HepG2 (cell line): ENCODE data around the gene SLC22A31. TPM values are rescaled to one million over a fixed set of nuclear protein-coding genes. Genes with fewer than 3 reads are reported as not detected.

ENCODE experiments used
- ASH2L ChIP-seq: fragments of 300-600, 200-600 bp; sonication (generic); IDR thresholded peaks from 2 replicates; pipeline ENCODE4 v1.7.0; 2017; ENCODE audit warnings: low read depth, mild to moderate bottlenecking, moderate library complexity, mixed read lengths, low read length; ENCODE audit not compliant: insufficient read length
- ATAD3A ChIP-seq: sonication (generic); formaldehyde crosslinking; IDR thresholded peaks from 2 replicates; pipeline ENCODE4 v1.4.0; 2020; ENCODE audit warnings: missing genetic modification reagents
- CBFB ChIP-seq: sonication (generic); formaldehyde crosslinking; IDR thresholded peaks from 2 replicates; pipeline ENCODE4 v1.4.0; 2020; ENCODE audit warnings: missing genetic modification reagents
- CEBPZ ChIP-seq: IDR thresholded peaks from 2 replicates; pipeline ENCODE4 v1.6.1; 2012; ENCODE audit warnings: low read length, improper control_type of control experiment
- MATR3 ChIP-seq: sonication (generic); formaldehyde crosslinking; IDR thresholded peaks from 2 replicates; pipeline ENCODE4 v1.4.0; 2020; ENCODE audit warnings: missing genetic modification reagents
- MYPOP ChIP-seq: sonication (generic); formaldehyde crosslinking; IDR thresholded peaks from 2 replicates; pipeline ENCODE4 v1.8.1; 2023; ENCODE audit warnings: mild to moderate bottlenecking, moderate library complexity, missing genetic modification reagents
- RAD21 ChIP-seq: fragments of 450-650 bp; formaldehyde crosslinking; IDR thresholded peaks from 2 replicates; pipeline ENCODE4 v1.5.0; 2020; ENCODE audit warnings: mild to moderate bottlenecking
- RBM39 ChIP-seq: fragments of 200-400 bp; formaldehyde crosslinking; IDR thresholded peaks from one replicate; pipeline ENCODE4 v1.6.1; 2018; ENCODE audit warnings: antibody characterized with exemption, mild to moderate bottlenecking, low read depth, low read length; ENCODE audit not compliant: poor library complexity, severe bottlenecking
- RELA ChIP-seq: sonication (generic); formaldehyde crosslinking; IDR thresholded peaks from 2 replicates; pipeline ENCODE4 v1.4.0; 2020; ENCODE audit warnings: missing genetic modification reagents
- SP2 ChIP-seq: sonication (generic); formaldehyde crosslinking; IDR thresholded peaks from 2 replicates; pipeline ENCODE4 v1.5.1; 2020; ENCODE audit warnings: mild to moderate bottlenecking, missing genetic modification reagents
- STAT5B ChIP-seq: sonication (generic); formaldehyde crosslinking; IDR thresholded peaks from 2 replicates; pipeline ENCODE4 v1.4.0; 2020; ENCODE audit warnings: missing genetic modification reagents
- U2AF1 ChIP-seq: fragments of 200-400 bp; formaldehyde crosslinking; optimal IDR thresholded peaks from 2 replicates; pipeline ENCODE3; 2017; ENCODE audit warnings: mild to moderate bottlenecking, low read depth, low read length
- ZMAT3 ChIP-seq: sonication (generic); formaldehyde crosslinking; conservative IDR thresholded peaks from 2 replicates; pipeline ENCODE4 v1.7.0; 2021; ENCODE audit warnings: missing genetic modification reagents
- ZNF441 ChIP-seq: sonication (generic); formaldehyde crosslinking; IDR thresholded peaks from 2 replicates; pipeline ENCODE4 v1.7.0; 2021; ENCODE audit warnings: missing genetic modification reagents, borderline replicate concordance
- ZNF451 ChIP-seq: sonication (generic); formaldehyde crosslinking; IDR thresholded peaks from 2 replicates; pipeline ENCODE4 v1.5.0; 2020; ENCODE audit warnings: mild to moderate bottlenecking, missing genetic modification reagents
- ZNF530 ChIP-seq: sonication (generic); formaldehyde crosslinking; IDR thresholded peaks from 2 replicates; pipeline ENCODE4 v1.5.0; 2020; ENCODE audit warnings: low read depth, mild to moderate bottlenecking, missing genetic modification reagents
- ZNF562 ChIP-seq: sonication (generic); formaldehyde crosslinking; IDR thresholded peaks from 2 replicates; pipeline ENCODE4 v1.8.0; 2022; ENCODE audit warnings: missing genetic modification reagents, borderline replicate concordance
- ZNF646 ChIP-seq: sonication (generic); formaldehyde crosslinking; IDR thresholded peaks from 2 replicates; pipeline ENCODE4 v1.9.0; 2021; ENCODE audit warnings: mild to moderate bottlenecking, missing genetic modification reagents
- ZNF670 ChIP-seq: sonication (generic); formaldehyde crosslinking; IDR thresholded peaks from 2 replicates; pipeline ENCODE4 v1.8.0; 2022; ENCODE audit warnings: mild to moderate bottlenecking, missing genetic modification reagents, borderline replicate concordance
- ZNF879 ChIP-seq: sonication (generic); formaldehyde crosslinking; IDR thresholded peaks from 2 replicates; pipeline ENCODE4 v1.8.1; 2023; ENCODE audit warnings: missing genetic modification reagents
- polyA plus RNA-seq, 8 experiments: library from polyadenylated mRNA; depleted of rRNA in 3 of 8; stranded (reverse) in 7 of 8; unstranded in 1 of 8; fragments of >200 nt; fragmentation: Illumina TruSeq in 4 of 8; extraction: Trizol in 4 of 8; gene quantifications; 2 replicates each; pipeline versions ENCODE4 v1.2.1 to v1.2.3, GENCODE V29; 2011 to 2016; ENCODE audit warnings: low read depth in 4 of 8, missing spikeins in 1 of 8, mixed read lengths in 1 of 8; ENCODE audit not compliant: insufficient read depth in 1 of 8
- total RNA-seq, 5 experiments: library from RNA; depleted of rRNA; stranded (reverse); fragments of >200 nt; fragmentation: Illumina TruSeq; extraction: Trizol; gene quantifications; 2 replicates each; pipeline ENCODE4 v1.2.3, GENCODE V29; 2016; ENCODE audit warnings: low read depth in 1 of 5

Gene SLC22A31
- total and polyA plus RNA-seq, 2 of the 13 experiments (the other 11 are each of a cell fraction or from before 2014, with no cell fraction given): 67.3 to 83.3 TPM

GRCh38 chr16:89167425-89167941 is 32.9 kb downstream of the SLC22A31 start (continued):
- no peak for TF ChIP-seq ZNF646
- TF ChIP-seq U2AF1: peak; percentile 76
- TF ChIP-seq MATR3 (CRISPR knock-in tag): peak; percentile 79; the same call in 1 of the 2 replicates
- TF ChIP-seq ZNF562 (CRISPR knock-in tag): no peak
- peak; percentile 77; the same call in 1 of the 2 replicates for TF ChIP-seq RELA (CRISPR knock-in tag)
- peak; percentile 52; the same call in 1 of the 2 replicates for TF ChIP-seq SP2 (CRISPR knock-in tag)
- no peak for TF ChIP-seq ZNF879 (CRISPR knock-in tag)
- no peak for TF ChIP-seq ZNF441 (CRISPR knock-in tag)
- TF ChIP-seq ATAD3A: no peak
- TF ChIP-seq RBM39: peak; percentile 56
- TF ChIP-seq ZNF670 (CRISPR knock-in tag): peak; percentile 70; the same call in 1 of the 2 replicates
- TF ChIP-seq CEBPZ: no peak
- no peak; the same call in 1 of the 2 replicates for TF ChIP-seq ZMAT3 (CRISPR knock-in tag)
- peak; percentile 86 for TF ChIP-seq STAT5B (CRISPR knock-in tag)
- no peak for TF ChIP-seq MYPOP (CRISPR knock-in tag)
- peak; percentile 100 for TF ChIP-seq RAD21 (CRISPR knock-in tag)
- TF ChIP-seq CBFB (CRISPR knock-in tag): peak; percentile 82
- peak; percentile 87; the same call in 1 of the 2 replicates for TF ChIP-seq ZNF451
- no peak for TF ChIP-seq ASH2L
- TF ChIP-seq ZNF530 (CRISPR knock-in tag): no peak
